H9 (cell line): ENCODE results near the gene FCRL6. TPM values are rescaled to one million over a fixed set of nuclear protein-coding genes. Genes with fewer than 3 reads are reported as not detected.

ENCODE experiments used
- DNase-seq: peaks from one replicate; pipeline ENCODE4 v3.0.0-alpha.2; 2017
- H2AFZ ChIP-seq: one replicate; pipeline ENCODE4 v1.6.1; 2013; ENCODE audit warnings: mild to moderate bottlenecking, low read length, control low read depth, moderate library complexity
- H2AK5ac ChIP-seq: 2 replicates; pipeline ENCODE4 v1.6.1; 2013; ENCODE audit warnings: low read length, control low read depth, mixed read lengths; ENCODE audit not compliant: insufficient read length
- H2BK120ac ChIP-seq: one replicate; pipeline ENCODE4 v1.6.1; 2013; ENCODE audit warnings: low read depth, mild to moderate bottlenecking, low read length, control low read depth, inconsistent platforms; ENCODE audit not compliant: poor library complexity, severe bottlenecking
- H2BK12ac ChIP-seq: 2 replicates; pipeline ENCODE4 v1.6.1; 2013; ENCODE audit warnings: low read length, control low read depth, mixed read lengths, low read depth; ENCODE audit not compliant: insufficient read length
- H2BK15ac ChIP-seq: 2 replicates; pipeline ENCODE4 v1.6.1; 2013; ENCODE audit warnings: low read depth, low read length, control low read depth
- H2BK20ac ChIP-seq: one replicate; pipeline ENCODE4 v1.6.1; 2013; ENCODE audit warnings: low read depth, mild to moderate bottlenecking, low read length, control low read depth, inconsistent platforms; ENCODE audit not compliant: poor library complexity, severe bottlenecking
- H2BK5ac ChIP-seq: 2 replicates; pipeline ENCODE4 v1.6.1; 2013; ENCODE audit warnings: low read length, control low read depth, mixed read lengths; ENCODE audit not compliant: insufficient read length
- H3K14ac ChIP-seq: 2 replicates; pipeline ENCODE4 v1.6.1; 2013; ENCODE audit warnings: low read length, control low read depth; ENCODE audit not compliant: insufficient read depth
- H3K18ac ChIP-seq: 2 replicates; pipeline ENCODE4 v1.6.1; 2013; ENCODE audit warnings: low read depth, mild to moderate bottlenecking, mixed read lengths, low read length, control low read depth; ENCODE audit not compliant: insufficient read length
- H3K23ac ChIP-seq: 2 replicates; pipeline ENCODE4 v1.6.1; 2013; ENCODE audit warnings: low read length, control low read depth, mixed read lengths, low read depth; ENCODE audit not compliant: insufficient read length
- H3K23me2 ChIP-seq: 2 replicates; pipeline ENCODE4 v1.6.1; 2013; ENCODE audit warnings: low read depth, mild to moderate bottlenecking, mixed read lengths, low read length, control low read depth; ENCODE audit not compliant: insufficient read length, poor library complexity, severe bottlenecking
- H3K27ac ChIP-seq: 2 replicates; pipeline ENCODE4 v1.5.1; 2013; ENCODE audit warnings: low read length, control low read depth, mixed read lengths, low read depth; ENCODE audit not compliant: insufficient read length
- H3K27me3 ChIP-seq: 2 replicates; pipeline ENCODE4 v1.6.1; 2013; ENCODE audit warnings: low read length, control low read depth, inconsistent platforms; ENCODE audit not compliant: insufficient read depth
- H3K4ac ChIP-seq: 2 replicates; pipeline ENCODE4 v1.6.1; 2013; ENCODE audit warnings: low read depth, mild to moderate bottlenecking, control low read depth, inconsistent platforms, low read length, moderate library complexity
- H3K4me1 ChIP-seq: 2 replicates; pipeline ENCODE4 v1.6.1; 2013; ENCODE audit warnings: low read length, control low read depth, inconsistent platforms; ENCODE audit not compliant: insufficient read depth
- H3K4me2 ChIP-seq: 2 replicates; pipeline ENCODE4 v1.6.1; 2013; ENCODE audit warnings: low read length, control low read depth, mixed read lengths; ENCODE audit not compliant: insufficient read length, insufficient read depth
- H3K56ac ChIP-seq: 2 replicates; pipeline ENCODE4 v1.6.1; 2013; ENCODE audit warnings: low read depth, mild to moderate bottlenecking, mixed read lengths, low read length, control low read depth; ENCODE audit not compliant: insufficient read length
- H3K79me1 ChIP-seq: 2 replicates; pipeline ENCODE4 v1.6.1; 2013; ENCODE audit warnings: low read depth, mild to moderate bottlenecking, moderate library complexity, low read length, control low read depth, inconsistent platforms; ENCODE audit not compliant: insufficient read depth, poor library complexity, severe bottlenecking
- H3K79me2 ChIP-seq: 2 replicates; pipeline ENCODE4 v1.6.1; 2013; ENCODE audit warnings: low read length, control low read depth, inconsistent platforms; ENCODE audit not compliant: insufficient read depth
- H3K9ac ChIP-seq: 2 replicates; pipeline ENCODE4 v1.6.1; 2013; ENCODE audit warnings: low read length, control low read depth, mixed read lengths; ENCODE audit not compliant: insufficient read length; ENCODE audit errors: extremely low read depth
- H3K9me3 ChIP-seq: one replicate; pipeline ENCODE4 v1.6.1; 2013; ENCODE audit warnings: low read depth, low read length, inconsistent platforms; ENCODE audit not compliant: control insufficient read depth
- H3T11ph ChIP-seq: one replicate; pipeline ENCODE4 v1.6.1; 2013; ENCODE audit warnings: mild to moderate bottlenecking, low read length, control low read depth, inconsistent platforms
- H4K20me1 ChIP-seq: one replicate; pipeline ENCODE4 v1.6.1; 2013; ENCODE audit not compliant: control insufficient read depth, insufficient read length, insufficient read depth
- H4K5ac ChIP-seq: 2 replicates; pipeline ENCODE4 v1.6.1; 2013; ENCODE audit warnings: low read depth, mild to moderate bottlenecking, mixed read lengths, low read length, control low read depth; ENCODE audit not compliant: insufficient read length
- H4K8ac ChIP-seq: replicated peaks from 2 replicates; pipeline ENCODE4 v1.6.1; 2013; ENCODE audit warnings: low read length, control low read depth, mixed read lengths, low read depth; ENCODE audit not compliant: insufficient read length
- H4K91ac ChIP-seq: 2 replicates; pipeline ENCODE4 v1.6.1; 2013; ENCODE audit warnings: low read depth, mild to moderate bottlenecking, moderate library complexity, mixed read lengths, low read length, control low read depth; ENCODE audit not compliant: insufficient read length
- H3K27ac Mint-ChIP-seq, 3 experiments: 2 replicates in 2 of 3; 3 replicates in 1 of 3; pipeline ENCODE4 v1.8.0; 2020 to 2021; ENCODE audit warnings: mixed read lengths in 3 of 3, mild to moderate bottlenecking in 1 of 3, moderate library complexity in 1 of 3
- H3K27me3 Mint-ChIP-seq: 2 replicates; pipeline ENCODE4 v1.8.0; 2021; ENCODE audit warnings: low read depth, mild to moderate bottlenecking, moderate library complexity, mixed read lengths
- H3K36me3 Mint-ChIP-seq, 3 experiments: 2 replicates in 2 of 3; 3 replicates in 1 of 3; pipeline ENCODE4 v1.8.0; 2020 to 2021; ENCODE audit warnings: low read depth in 3 of 3, mixed read lengths in 3 of 3; ENCODE audit not compliant: insufficient read depth in 1 of 3
- H3K4me1 Mint-ChIP-seq, 2 experiments: 2 replicates each; pipeline ENCODE4 v1.8.0; 2020; ENCODE audit warnings: mixed read lengths in 2 of 2
- H3K4me3 Mint-ChIP-seq, 2 experiments: 2 replicates in 1 of 2; 3 replicates in 1 of 2; pipeline ENCODE4 v1.8.0; 2020 to 2021; ENCODE audit warnings: mild to moderate bottlenecking in 2 of 2, mixed read lengths in 2 of 2, moderate library complexity in 1 of 2
- H3K9me3 Mint-ChIP-seq, 2 experiments: 2 replicates in 1 of 2; 3 replicates in 1 of 2; pipeline ENCODE4 v1.8.0; 2020; ENCODE audit warnings: mild to moderate bottlenecking in 2 of 2, mixed read lengths in 2 of 2, moderate library complexity in 1 of 2
- whole genome bisulfite sequencing: extraction: QIAGEN DNeasy Blood & Tissue Kit; methylation state at CpG from one replicate; pipeline ENCODE4 v1.1.7; 2013; ENCODE audit warnings: missing lambda C conversion rate, low lambda C conversion rate, mixed read lengths; ENCODE audit not compliant: insufficient read length; ENCODE audit errors: extremely low coverage; 5-methylcytosine and 5-hydroxymethylcytosine counted together
- total RNA-seq: library from RNA; stranded (reverse); gene quantifications from 2 replicates; pipeline ENCODE4 v1.2.1, GENCODE V29; 2021
- TF ChIP-seq, protein P1 (sequence below): fragments of 200-600 bp; sonication (generic); conservative IDR thresholded peaks from 3 replicates; pipeline ENCODE4 v1.8.0; 2021; ENCODE audit warnings: antibody characterized with exemption, mild to moderate bottlenecking

FCRL6 gene
- total RNA-seq, 1 experiment from 2014 or later, result not detected

DNA sequence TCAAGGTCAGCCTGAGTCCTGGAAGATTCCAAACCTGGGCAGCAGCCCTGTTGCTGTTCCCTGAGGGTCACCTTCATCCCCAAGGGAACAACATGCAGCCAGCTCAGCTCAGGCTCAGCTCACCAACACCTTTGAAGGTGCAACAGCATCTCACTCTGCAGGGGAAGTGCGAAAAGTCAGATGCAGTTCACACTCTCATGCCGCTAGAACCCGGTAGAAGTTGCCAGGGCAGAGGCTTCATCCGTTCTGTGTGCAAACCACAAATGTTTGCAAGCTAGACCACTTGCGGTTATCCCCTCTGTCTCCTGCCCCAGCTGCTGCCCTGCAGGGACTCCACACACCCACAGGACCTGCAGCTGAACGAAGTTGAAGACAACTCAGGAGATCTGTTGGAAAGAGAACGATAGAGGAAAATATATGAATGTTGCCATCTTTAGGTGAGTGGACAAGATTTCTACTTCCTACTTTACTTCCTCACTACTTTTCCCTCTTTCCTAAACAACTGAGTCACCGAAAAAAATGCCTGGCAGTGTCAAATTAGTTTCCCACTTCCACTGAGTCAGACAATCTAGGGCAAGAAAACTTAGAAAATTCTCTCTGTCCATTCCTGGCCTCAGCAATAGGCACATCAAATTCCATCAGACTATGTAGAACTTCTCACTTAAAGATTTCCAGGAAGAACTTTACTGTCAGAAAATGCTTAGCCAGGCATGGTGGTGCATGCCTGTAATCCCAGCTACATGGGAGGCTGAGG, 1.8 kb upstream of the FCRL6 start:
- Histone ChIP-seq H3K23ac (no peak overlapping the region), H3K23me2 (no peaks in the 10 kb centered on the region), H3K27me3 (no peaks in the 10 kb centered on the region), H4K5ac (no peak overlapping the region), H3K9ac (no peak overlapping the region), H3K79me1 (no peaks in the 10 kb centered on the region), H2BK5ac (no peak overlapping the region), H3K18ac (no peak overlapping the region), H3K4me1 (no peaks in the 10 kb centered on the region), H2BK15ac (no peak overlapping the region), H2AFZ (no peak overlapping the region), H4K20me1 (no peaks in the 10 kb centered on the region), H3K4me2 (no peak overlapping the region), H3K9me3 (no peaks in the 10 kb centered on the region), H3T11ph (no peak overlapping the region), H3K27ac (no peak overlapping the region), H3K4ac (no peak overlapping the region), H4K8ac (no peak overlapping the region), H3K79me2 (no peaks in the 10 kb centered on the region), H2BK120ac (no peak overlapping the region), H2AK5ac (no peak overlapping the region), H4K91ac (no peak overlapping the region), H2BK12ac (no peak overlapping the region), H3K56ac (no peak overlapping the region), H2BK20ac (no peak overlapping the region), H3K14ac (no peak overlapping the region)
- H3K27me3 Mint-ChIP-seq, result peaks cover 12% of the 10 kb centered on the region
- H3K4me1 Mint-ChIP-seq, result no peaks in the 10 kb centered on the region
- TF ChIP-seq, protein P1, sequence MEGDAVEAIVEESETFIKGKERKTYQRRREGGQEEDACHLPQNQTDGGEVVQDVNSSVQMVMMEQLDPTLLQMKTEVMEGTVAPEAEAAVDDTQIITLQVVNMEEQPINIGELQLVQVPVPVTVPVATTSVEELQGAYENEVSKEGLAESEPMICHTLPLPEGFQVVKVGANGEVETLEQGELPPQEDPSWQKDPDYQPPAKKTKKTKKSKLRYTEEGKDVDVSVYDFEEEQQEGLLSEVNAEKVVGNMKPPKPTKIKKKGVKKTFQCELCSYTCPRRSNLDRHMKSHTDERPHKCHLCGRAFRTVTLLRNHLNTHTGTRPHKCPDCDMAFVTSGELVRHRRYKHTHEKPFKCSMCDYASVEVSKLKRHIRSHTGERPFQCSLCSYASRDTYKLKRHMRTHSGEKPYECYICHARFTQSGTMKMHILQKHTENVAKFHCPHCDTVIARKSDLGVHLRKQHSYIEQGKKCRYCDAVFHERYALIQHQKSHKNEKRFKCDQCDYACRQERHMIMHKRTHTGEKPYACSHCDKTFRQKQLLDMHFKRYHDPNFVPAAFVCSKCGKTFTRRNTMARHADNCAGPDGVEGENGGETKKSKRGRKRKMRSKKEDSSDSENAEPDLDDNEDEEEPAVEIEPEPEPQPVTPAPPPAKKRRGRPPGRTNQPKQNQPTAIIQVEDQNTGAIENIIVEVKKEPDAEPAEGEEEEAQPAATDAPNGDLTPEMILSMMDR, result no peak
- WGBS, result no CpG with 5 or more reads among the region's 8 CpGs
- no peak for DNase-seq
- H3K27ac Mint-ChIP-seq, result no peak overlapping the region
- H3K36me3 Mint-ChIP-seq, result no peaks in the 10 kb centered on the region
- no peak overlapping the region; a peak in 1 of 5 replicates for H3K4me3 Mint-ChIP-seq
- H3K9me3 Mint-ChIP-seq, result no peaks in the 10 kb centered on the region
